Astrocyte of the spinal cord (primary cell): ENCODE results near the gene SCFD2.

Experiments used
- DNase-seq: peaks from one replicate; pipeline ENCODE4 v3.0.0; 2011; ENCODE audit warnings: low read depth, low spot score
- H3K4me3 ChIP-seq: 2 replicates; pipeline ENCODE4 v1.5.1; 2011; ENCODE audit warnings: low read depth, mild to moderate bottlenecking, low read length, moderate library complexity
- in situ Hi-C: cut with HindIII; loops from 2 replicates; pipeline ENCODE4 v1.10.0; 2017; ENCODE audit warnings: low sequenced_read_pairs
- TF ChIP-seq, protein P1 (sequence below): IDR thresholded peaks from 2 replicates; pipeline ENCODE4 v1.5.1; 2012; ENCODE audit warnings: low read depth, mild to moderate bottlenecking, low read length, inconsistent platforms

Gene SCFD2

DNA sequence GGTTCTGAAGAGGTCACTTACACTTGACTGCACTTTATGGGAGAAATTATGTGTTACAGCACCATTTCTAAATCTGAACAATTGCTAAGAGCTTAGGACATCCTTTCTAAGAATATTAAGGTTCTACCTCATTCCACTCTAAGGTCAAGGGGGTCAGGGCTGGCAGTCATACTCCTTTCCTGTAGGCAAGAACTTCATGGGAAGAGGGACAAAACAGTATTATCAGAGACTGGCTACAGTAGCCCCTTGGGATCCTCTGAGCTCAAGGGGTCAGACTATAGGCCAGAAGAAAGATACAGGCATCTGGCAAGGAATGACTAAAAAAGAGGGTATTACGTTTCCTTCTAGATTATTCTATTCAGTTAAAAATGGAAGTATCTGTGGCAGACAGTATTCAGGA, 388.6 kb downstream of the SCFD2 start:
- in situ Hi-C loops, result no loop called here
- TF ChIP-seq, protein P1, sequence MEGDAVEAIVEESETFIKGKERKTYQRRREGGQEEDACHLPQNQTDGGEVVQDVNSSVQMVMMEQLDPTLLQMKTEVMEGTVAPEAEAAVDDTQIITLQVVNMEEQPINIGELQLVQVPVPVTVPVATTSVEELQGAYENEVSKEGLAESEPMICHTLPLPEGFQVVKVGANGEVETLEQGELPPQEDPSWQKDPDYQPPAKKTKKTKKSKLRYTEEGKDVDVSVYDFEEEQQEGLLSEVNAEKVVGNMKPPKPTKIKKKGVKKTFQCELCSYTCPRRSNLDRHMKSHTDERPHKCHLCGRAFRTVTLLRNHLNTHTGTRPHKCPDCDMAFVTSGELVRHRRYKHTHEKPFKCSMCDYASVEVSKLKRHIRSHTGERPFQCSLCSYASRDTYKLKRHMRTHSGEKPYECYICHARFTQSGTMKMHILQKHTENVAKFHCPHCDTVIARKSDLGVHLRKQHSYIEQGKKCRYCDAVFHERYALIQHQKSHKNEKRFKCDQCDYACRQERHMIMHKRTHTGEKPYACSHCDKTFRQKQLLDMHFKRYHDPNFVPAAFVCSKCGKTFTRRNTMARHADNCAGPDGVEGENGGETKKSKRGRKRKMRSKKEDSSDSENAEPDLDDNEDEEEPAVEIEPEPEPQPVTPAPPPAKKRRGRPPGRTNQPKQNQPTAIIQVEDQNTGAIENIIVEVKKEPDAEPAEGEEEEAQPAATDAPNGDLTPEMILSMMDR, result no peak

DNA sequence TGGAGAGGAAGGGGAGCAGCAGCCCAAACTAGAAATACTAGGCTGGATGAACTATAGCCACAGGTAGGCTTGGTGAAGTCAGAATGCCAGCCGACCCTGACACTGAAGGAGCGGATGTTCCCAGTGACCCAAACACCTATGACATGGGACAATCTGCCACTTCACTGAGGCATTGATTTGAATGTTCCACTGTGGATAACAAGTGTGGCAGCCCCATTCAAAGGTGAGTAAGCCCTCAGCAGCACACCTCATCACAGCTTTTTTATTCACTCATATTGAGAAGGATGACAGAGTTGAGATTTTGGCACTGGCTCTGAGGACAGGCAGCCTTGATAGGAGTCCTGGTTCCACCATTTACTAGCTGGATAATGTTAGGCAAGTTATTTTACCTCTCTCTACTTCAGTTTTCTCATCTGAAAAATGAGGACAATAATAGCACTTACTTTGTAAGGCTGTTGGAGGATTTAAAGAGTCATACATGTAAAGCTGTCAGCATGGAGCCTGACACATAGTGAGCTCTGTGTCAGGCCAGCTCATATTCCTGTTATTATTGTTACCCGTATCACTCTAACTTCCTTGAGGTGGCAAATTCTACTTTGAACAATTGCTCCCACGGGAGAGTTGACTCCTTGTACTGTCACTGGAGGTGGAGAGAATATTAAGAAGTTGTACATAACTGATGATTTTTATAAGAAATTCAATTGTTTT, 389.2 kb downstream of the SCFD2 start:
- no peak overlapping the region for H3K4me3 ChIP-seq
- no peak for DNase-seq
- TF ChIP-seq, protein P1, result no peak
- in situ Hi-C loops, result no loop called here

More for the DNA sequence above, 388.6 kb downstream of the SCFD2 start:
- DNase-seq, result no peak
- no peak overlapping the region for H3K4me3 ChIP-seq

DNA sequence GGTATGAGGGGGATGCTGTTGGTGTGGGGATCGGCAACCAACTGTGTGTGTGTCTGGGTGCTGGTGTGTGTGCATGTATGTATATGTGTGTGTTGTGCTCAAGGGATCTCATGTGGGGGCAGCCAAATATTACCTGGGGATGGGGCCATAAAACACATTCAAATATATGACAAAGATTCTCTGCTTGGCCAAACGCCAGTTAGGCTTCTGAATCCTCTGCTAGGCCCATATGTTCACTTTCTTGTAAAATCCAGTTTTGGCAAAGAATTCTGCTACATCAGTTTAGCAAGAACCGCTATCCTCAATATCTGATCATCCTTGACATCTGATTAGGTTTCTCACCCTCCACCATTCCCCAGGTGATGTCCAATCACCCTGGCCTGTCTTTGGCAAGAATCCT, 397.2 kb downstream of the SCFD2 start:
- H3K4me3 ChIP-seq, result no peak overlapping the region
- TF ChIP-seq, protein P1, result no peak
- no peak for DNase-seq
- in situ Hi-C loops, result no loop called here

DNA sequence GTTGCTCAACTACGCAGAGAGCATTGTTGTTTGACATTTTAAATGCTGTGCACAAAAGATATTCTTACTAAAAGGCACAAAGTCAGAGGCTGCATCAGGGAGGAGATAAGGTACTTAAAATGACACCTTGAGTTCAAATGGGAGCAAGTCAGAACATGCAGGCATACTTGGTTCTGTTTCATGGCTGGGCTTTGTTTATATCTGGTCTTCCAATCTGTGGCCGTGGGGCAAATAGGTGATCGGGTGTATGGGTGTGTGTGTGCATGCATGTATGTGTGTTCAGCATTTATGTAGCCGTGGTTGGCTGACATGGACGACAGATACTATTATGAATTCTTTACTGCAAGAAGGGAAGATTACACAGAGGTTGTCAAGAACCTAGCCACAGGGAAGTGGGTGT, 397.6 kb downstream of the SCFD2 start:
- TF ChIP-seq, protein P1, result no peak
- no peak for DNase-seq
- H3K4me3 ChIP-seq, result no peak overlapping the region
- in situ Hi-C loops, result no loop called here

DNA sequence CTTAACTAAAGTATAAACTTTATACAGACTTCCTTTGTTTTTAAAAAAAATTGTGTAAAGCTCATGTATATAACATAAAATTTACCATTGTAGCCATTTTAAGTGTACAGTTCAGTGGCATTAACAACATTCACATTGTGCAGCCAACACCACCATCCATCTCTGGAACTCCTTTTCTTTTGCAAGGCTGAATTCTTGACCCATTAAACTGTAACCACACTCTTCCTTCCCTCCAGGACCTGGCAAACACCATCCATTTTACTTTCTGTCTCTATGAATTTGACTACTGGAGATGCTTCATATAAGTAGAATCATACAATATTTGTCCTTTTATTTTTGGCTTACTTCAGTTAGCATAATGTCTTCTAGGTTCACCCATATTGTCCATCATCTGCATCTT, 399.1 kb downstream of the SCFD2 start:
- no peak overlapping the region for H3K4me3 ChIP-seq
- in situ Hi-C loops, result no loop called here
- DNase-seq, result peak; percentile 11
- TF ChIP-seq, protein P1, result no peak

DNA sequence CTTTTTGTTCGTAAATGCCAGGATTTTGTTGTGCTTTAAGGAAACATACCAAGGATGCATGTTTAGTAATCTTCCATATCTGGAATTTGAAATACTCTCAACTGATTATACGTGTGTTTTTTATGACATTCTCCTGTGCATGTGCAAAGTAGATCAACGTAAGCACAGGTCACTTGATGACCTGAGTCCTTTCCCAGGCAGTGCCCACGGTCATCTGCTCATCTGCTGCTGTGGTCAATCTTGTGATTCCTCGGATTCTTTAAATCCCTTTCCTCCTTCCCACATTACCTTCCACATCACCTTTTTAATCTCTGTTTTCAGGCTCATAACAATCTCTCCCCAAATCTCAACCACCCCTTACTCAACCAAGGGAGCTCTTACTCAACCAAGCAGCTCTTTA, 399.7 kb downstream of the SCFD2 start:
- in situ Hi-C loops, result no loop called here
- TF ChIP-seq, protein P1, result no peak
- DNase-seq, result no peak

More for the DNA sequence above, 399.7 kb downstream of the SCFD2 start:
- no peak overlapping the region for H3K4me3 ChIP-seq
